ENCODE data around the gene TCEAL1. TPM values are rescaled to one million over a fixed set of nuclear protein-coding genes. Genes with fewer than 3 reads are reported as not detected.
"Not testable (repeated sequence)": the region's sequence is repeated elsewhere in the genome, so short reads cannot be mapped to it uniquely, and the experiment has no call there.

The TCEAL1 gene
- total RNA-seq, 1 donor from 2014 or later = 21.2 TPM

DNA sequence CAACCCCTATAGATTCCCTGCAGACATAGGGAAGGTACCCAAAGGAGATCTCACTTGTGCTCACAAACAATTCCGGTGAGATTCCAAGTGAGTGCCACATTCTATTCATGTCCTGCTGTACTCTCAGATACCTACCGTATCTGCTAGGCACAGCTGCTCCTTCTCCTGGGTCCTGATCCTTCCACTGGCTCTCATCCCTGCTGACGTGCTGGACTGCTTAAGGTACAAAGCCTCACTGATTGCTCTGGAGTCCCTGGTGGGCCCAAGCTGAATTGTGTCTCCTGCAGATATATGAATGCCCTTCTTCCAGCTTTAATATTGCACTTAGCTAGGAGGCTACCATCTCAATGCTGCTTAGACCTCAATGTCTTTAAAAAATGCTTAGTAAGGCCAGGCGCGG, 2.4 kb downstream of the TCEAL1 start:
- no peak for DNase-seq (ENCODE audit: extremely low read depth, low read depth, low spot score)

DNA sequence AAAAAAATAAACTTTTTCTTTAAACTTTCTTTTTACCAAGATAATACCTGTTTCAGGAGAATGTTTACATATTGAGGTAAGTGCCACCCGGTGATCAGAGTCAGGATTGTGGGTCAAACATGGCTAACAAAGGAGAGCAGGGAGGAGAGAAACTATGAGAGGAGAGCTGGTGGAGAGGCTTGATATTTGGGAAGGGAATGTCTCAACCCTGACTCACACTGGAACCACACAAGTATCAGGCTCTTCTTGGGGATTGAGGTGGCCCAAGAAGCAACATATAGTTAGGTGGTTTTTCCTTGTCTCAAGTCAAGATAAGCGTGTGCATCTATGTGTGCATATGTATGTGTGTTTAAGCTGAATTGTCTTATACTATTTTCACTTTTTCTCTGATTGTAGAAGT, 6.7 kb downstream of the TCEAL1 start:
- no peak for DNase-seq (ENCODE audit: extremely low read depth, low read depth, low spot score)

DNA sequence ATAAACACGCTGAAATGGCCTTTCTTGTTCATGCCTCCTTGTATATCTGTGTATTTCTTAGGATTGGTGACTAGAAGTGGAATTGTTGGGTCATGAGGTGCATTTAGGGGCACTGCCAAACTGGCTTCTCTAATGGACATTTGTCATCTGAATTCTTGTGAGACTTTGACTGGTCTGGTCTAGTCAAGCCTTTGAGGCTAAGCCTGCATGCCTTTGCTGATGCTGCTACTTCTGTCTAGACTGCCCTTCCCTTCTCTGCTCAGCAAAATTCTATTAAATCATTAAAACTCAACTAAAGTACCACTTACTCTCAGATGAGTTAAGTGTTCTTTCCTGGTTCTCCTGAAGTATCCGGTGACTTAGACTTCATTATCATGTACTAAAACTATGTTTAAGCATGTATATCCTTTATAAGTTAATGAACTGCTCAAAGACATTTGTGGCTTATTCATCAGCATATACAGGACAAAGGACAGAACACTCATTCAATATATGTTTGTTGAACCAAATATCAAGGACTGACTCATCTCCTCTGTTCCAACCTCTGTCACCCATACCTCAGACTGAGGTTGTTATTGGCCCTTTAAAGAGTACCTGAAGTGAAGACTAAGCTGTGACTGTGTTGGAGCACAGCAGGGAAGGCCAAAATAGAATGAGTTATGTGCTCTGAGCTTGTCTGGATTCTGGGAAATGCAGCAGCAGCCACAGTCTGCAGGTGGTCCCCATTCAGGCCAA, 9.0 kb downstream of the TCEAL1 start:
- no peak for DNase-seq (ENCODE audit: extremely low read depth, low read depth, low spot score)

DNA sequence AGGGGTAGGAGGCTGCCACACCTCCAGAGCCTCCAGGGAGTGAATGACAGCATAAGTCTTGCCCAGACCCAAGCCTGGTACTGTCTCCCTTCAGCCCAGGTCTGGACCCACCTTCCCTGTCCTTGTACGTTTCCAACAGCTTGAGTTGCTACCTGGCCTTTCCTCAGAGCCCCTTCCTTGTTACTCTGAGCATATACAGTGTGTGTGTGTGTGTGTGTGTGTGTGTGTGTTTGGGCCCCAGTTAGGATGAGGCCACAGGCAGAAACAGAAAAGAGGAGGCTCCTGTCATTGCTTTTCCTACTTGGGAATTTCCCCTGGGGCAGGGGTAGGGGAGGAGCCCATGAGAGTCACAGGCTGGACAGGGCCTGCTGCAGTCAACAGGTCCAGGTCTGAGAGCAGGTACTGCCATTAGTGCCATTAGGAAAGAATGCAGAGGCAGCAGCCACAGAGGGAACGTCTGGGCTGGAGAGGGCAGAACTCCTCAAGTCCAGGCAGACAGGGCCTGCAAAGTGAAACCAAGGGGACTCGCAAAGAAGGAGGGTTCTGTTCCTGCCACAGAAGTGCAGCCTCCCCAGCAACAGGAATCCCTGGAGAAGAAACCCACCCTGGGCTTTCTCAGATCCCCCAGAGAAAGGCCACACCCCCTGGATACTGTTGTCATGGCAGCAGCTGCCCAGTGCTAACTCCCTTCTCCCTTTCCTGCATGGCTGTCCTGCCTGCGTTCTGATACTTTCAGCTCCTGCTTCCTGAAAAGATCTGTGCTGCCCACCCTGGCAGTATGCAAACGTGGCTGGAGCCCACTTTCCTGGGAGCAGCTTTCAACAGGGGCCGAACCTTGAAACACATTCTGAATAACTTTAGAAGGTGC, 9.9 kb downstream of the TCEAL1 start:
- DNase-seq (ENCODE audit: extremely low read depth, low read depth, low spot score) = not testable (repeated sequence)

DNA sequence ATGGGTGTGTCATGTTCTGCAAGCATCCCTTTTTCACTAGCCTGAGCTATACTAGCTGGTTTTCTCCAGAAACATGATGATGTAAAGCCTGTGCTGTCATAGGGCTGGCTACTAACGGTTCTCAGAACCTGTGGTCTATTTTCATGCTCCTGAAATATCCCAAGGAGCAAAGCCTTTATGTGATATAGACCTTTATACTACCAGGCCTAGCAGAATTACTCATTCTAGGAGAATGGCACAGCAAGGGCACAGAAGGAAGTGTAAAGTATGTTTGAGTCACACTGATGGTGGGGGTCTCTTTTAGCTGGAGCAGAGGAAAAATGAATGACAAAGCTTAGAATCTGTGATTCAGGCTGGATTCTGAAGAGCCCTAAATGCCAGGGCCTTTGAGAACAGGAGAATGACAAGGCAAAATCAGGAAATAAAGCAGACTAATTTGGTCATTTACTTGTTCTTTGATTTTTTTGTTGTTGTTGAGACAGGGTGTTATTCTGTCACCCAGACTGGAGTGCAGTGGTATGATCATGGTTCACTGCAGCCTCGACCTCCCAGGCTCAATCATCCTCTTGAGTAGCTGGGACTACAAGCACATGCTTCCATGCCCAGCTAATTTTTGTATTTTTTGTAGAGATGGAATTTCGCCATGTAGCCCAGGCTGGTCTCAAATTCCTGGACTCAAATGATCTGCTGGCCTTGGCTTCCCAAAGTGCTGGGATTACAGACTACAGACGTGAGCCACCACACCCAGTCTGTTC, 11.8 kb downstream of the TCEAL1 start:
- DNase-seq (ENCODE audit: extremely low read depth, low read depth, low spot score) = no peak

DNA sequence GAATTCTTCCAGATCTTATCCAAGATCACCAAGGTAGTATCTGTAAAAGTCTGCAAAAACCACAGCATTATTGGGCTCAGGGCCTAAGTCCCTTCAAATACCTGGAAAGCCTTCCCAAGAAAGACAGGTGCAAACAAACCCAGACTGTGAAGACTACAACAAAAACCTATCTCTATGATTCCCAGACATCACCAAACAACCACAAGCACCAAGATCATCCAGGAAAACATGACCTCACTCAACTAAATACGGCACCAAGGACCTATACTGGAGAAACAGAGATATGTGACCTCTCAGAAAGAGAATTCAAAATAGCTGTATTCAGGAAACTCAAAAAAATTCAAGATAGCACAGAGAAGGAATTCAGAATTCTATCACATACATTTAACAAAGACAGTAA, 15.3 kb downstream of the TCEAL1 start:
- DNase-seq (ENCODE audit: extremely low read depth, low read depth, low spot score) = no peak

DNA sequence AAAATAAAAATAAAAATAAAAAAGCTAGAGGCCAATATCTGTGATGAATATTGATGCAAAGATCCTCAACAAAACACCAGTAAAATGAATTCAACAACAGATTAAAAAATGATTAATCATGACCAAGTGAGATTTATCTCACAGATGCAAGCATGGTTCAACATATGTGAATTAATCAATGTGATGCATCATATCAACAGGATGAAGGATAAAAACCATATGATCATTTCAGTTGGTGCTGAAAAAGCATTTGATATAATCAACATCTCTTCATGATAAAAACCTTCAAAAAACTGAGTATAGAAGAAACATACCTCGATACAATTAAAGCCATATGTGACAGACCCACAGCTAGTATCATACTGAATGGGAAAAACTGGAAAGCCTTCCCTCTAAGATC, 18.9 kb downstream of the TCEAL1 start:
- DNase-seq (ENCODE audit: extremely low read depth, low read depth, low spot score) = no peak

DNA sequence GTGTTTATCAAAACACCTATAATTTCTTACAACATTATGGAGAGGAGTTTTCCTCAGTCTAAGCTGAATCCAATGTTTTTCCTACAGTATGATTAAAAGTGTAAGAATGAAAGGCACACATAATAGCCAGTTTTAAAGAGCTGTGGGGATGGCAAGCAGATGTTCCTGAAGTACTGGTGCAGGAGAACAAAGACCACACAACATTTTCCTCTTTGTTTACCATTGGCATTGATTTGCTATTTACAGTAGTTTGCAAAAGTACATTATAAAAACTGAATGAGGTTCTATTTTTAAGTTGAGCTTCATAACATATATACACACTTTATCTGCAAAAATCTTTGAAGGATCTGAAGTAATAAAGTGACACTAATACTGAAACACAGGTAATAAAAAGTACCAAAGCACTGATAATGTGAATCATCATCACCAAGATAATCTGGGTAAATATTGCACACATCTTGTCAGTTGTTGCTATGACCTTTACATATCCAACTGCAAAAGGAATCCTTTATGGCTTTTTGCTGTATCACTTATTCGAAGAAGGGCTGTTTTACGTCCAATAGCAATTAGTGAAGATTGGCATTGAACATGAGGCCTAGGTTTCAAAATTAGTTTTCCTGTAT, 22.5 kb downstream of the TCEAL1 start:
- DNase-seq (ENCODE audit: extremely low read depth, low read depth, low spot score) = no peak

DNA sequence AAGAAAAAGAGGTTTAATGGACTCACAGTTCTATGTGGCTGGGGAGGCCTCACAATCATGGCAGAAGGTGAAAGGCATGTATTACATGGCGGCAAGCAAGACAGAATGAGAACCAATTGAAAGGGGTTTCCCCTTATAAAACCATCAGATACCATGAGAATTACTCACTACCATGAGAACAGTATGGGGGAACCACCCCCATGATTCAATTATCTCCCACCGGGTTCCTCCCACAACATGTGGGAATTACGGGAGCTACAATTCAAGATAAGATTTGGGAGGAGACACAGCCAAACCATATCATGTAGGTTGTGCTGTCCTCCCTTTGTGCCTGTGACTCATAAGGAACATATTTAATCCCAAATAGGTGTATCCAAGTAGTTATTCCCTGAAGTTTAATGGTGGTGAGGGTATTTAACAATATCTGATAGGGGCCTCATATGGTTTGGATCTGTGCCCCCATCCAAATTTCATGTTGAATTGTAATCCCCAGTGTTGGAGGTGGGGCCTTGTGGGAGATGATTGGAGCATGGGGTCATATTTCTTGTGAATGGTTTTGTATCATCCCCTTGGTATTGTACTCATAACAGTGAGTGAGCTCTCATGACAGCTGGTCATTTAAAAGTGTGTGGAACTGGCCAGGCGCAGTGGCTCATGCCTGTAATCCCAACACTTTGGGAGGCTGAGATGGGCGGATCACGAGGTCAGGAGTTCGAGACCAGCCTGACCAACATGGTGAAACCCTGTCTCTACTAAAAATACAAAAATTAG, 26.6 kb downstream of the TCEAL1 start:
- DNase-seq (ENCODE audit: extremely low read depth, low read depth, low spot score) = not testable (repeated sequence)

DNA sequence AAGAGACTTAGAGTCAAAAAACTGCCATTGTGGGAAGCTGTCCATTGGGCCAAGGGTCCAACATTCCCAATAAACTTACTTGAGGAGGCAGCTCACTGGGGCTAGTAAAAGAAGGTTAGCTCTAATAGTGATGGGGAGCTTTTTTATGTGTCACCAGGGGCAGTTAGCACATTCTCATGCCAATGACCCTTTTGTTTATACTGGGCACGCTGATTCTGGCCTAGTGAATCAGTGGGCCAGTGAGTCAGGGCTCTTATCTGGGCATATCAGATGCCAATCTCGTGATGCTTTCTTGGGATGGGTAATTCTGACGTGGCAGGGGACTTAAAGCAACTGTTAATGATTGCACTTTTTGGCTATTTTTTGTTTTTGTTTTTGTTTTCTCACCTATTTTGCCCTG, 27.8 kb downstream of the TCEAL1 start:
- DNase-seq (ENCODE audit: extremely low read depth, low read depth, low spot score) = peak; percentile 12

DNA sequence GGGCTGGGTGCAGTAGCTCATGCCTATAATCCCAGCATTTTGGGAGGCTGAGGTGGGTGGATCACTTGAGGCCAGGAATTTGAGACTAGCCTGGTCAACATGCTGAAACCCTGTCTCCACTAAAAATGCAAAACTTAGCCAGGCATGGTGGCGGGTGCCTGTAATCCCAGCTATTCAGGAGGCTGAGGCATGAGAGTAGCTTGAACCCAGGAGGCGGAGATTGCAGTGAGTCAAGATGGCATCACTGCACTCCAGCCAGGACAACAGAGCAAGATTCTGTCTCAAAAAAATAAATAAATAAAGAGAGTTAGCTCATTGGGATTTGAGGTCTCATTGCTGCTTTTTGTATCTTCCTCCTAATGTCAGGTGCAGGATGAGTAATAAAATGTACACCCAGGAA, 28.3 kb downstream of the TCEAL1 start:
- DNase-seq (ENCODE audit: extremely low read depth, low read depth, low spot score) = not testable (repeated sequence)

DNA sequence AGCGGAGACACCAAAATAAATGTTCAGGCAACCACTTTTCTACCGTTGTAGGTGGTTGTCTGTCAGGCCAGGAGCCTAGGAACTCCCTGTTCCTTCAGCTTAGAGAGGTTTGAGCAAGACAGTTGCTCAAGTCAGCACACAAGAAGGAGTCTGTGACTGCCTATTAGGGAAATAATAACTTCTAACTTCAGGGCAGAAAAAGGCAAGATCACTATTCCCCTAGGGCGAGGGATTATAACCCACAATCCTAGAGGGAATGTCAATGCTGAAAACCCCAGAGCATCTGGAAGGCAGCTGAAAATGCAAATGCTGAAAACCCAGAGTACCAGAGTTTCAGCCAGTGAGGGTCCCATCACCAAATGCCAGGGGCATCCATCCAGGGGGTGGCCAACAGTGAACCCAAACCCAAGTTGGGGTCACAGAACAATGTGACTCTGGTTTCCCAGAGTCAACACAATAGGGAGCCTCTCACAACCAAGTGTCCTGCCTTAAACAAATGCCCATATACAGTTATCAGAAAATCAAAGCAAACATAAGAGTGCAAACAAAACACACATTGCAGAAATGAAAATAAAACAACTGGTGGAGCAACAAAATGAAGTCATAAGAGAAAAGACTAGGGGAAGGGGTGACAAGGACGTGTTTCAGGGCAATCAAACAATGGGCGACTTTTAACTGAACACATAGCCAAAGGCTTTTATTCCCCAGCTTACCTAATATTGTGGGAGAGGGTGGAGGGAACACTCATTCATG, 30.1 kb downstream of the TCEAL1 start:
- no peak for DNase-seq (ENCODE audit: extremely low read depth, low read depth, low spot score)

DNA sequence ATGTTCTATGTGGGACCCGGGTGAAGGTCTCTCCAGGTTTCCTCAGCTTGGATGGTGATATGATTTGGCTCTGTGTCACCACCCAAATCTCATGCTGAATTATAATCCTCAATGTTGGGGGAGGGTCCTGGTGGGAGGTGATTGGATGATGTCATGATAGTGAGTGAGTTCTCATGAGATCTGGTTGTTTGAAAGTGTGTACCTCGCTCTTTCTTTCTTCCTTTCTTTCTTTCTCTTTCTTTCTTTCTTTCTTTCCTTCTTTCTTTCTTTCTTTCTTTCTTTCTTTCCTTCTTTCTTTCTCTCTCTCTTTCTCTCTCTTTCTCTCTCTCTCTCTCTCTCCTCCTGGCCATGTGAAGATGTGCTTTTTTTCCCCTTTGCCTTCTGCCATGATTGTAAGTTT, 30.7 kb downstream of the TCEAL1 start:
- DNase-seq (ENCODE audit: extremely low read depth, low read depth, low spot score) = not testable (repeated sequence)

DNA sequence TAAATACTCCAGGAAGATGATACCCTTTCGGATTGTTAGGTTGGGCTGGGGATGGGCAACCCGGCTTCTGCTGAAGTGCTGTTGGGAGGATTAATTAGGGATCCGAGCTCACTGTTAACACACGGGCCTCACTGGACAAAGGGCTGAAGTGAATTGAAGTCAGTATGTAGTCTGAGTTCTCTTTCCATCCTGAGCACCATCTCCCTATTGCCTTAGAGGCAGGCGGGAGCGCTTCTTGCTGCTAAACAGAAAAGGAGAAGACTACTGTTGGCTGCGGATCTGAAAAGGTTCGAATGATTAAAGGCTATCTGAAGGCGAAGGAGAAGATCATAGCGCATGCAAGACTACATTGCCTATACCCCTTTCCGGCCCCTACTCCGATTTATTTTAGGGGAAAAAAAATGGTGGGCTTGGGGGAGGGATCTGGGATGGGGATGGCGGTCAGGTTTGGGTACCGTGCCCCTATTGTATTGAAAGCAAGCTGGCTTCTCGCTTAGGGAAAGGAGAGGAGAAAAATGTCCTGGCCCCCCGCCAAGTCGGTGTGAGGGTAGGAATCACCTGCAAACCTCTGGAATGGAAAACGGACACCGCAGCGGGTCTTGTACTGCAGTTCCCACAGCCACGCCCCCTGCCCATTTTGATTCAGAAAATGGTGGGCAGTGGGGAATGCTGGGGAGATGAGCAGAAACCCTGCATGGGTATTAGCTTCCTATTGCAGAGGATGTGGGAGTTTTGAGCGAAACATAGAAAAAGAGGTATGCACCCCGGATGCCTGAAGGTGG, 35.4 kb downstream of the TCEAL1 start:
- no peak for DNase-seq (ENCODE audit: extremely low read depth, low read depth, low spot score)

DNA sequence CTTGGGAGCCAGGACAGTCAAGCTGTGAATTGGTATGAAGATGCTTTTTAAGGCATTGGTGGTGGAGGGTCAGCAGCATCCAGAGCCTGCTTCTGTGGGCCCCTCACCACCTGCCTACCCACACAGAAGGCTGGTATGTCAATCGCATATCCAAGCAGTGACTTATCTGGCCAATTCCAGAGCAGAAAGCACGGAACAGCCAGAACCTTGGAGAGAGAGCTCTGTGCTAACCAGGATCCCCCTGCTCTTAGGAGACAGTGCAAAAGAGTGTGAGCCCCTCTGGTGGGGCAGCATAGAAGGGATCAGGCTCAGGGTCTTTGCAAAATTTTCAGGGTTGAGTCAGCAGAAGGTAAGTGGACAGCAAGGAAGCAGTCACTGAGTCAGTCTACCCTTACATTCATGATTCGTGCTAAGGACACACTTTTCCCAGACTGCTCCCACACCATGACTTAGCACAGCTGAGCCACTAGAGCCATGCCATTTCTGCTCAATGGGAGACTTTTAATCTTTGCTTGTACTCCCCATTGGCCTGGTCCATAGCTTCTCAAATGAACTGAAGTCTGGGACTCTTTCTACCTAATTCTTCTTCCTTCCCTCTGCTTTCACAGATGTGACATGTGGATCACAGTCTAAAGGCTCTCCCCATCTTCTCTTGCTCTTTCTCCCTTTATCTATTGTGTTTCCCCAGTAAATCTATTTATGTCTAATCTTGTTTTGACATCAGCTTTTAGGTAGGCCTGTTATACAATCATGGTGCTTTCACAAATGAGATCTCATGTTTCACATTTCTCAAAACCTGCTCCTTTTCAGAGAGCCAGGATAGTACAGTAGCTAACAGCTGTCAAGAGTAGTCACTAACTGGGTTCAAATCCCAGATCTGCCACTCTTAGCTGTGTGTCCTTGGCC, 37.7 kb downstream of the TCEAL1 start:
- no peak for DNase-seq (ENCODE audit: extremely low read depth, low read depth, low spot score)

DNA sequence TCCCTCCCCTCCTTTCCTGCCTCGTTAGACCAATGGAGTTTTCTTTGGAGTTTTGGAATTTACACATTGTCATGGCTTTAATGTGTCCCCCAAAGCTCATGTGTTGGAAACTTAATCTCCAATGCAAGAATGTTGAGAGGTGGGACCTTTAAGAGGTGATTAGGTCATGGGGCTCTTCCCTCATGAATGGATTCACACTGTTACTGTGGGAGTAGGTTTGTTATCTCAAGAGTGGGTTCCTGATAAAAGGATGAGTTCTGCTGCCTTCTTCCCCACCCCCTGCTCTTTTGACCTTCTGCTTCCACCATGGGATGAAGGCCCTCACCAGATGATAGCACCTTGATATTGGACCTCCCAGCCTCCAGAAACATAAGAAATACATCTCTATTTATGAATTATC, 41.0 kb downstream of the TCEAL1 start:
- DNase-seq (ENCODE audit: extremely low read depth, low read depth, low spot score) = no peak

DNA sequence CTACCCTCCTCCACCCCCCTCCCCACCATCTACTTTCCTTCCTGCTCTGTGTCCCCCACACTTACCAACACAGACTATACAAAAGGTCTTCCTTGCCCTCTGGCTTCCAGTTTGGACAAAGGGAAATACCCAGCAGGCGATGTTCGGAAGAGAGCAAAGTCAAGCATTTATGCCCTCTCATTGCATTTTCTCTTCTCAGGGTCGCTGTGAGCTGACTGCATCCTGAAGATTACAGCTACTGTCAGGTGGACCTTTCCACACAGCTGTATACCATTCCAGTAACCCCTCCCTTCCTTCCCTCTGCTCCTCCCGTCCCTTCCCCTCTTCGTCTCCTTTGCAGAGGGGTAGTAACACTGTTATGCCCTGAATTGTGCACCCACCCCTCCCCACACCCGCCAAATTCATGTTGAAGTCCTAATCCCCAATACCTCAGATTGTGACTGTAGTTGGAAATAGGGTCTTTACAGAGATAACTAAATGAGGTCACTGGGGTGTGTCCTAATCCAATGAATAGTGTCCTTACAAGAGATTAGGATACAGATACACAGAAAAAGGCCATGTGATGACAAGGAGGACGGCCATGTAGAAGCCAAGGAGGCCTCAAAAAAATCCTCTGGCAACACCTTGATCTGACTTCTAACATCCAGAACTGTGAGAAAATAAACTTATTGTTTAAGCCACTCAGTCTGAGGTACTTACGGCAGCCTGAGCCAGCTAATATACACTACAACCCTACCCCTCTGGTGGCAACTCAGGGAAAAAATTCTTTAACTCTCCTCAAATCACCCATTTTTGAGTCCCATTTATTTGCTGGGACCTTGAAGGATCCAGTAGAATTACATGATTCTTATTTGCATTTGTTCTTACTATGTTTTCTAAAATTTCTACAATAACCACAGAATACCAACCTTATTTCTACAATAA, 46.0 kb downstream of the TCEAL1 start:
- no peak for DNase-seq (ENCODE audit: extremely low read depth, low read depth, low spot score)

Data from glomerular endothelial cell (primary cell).